Mesothelial cell of epicardium (in vitro differentiated cells): ENCODE results near the gene CLASP1. TPM values are rescaled to one million over a fixed set of nuclear protein-coding genes. Genes with fewer than 3 reads are reported as not detected.

ENCODE experiments used
- DNase-seq, 2 experiments: peaks; one replicate each; pipeline ENCODE4 v3.0.0; 2021; ENCODE audit warnings: low spot score in 2 of 2; ENCODE audit not compliant: unreplicated experiment in 2 of 2
- H3K27ac Mint-ChIP-seq: 2 replicates; pipeline ENCODE4 v1.8.0; 2021; ENCODE audit warnings: mixed read lengths
- H3K27me3 Mint-ChIP-seq: 2 replicates; pipeline ENCODE4 v1.8.0; 2021; ENCODE audit warnings: low read depth, mixed read lengths
- H3K36me3 Mint-ChIP-seq: 2 replicates; pipeline ENCODE4 v1.8.0; 2021; ENCODE audit warnings: mixed read lengths
- H3K4me1 Mint-ChIP-seq: 2 replicates; pipeline ENCODE4 v1.8.0; 2021; ENCODE audit warnings: mixed read lengths
- H3K4me3 Mint-ChIP-seq: 2 replicates; pipeline ENCODE4 v1.8.0; 2021; ENCODE audit warnings: mild to moderate bottlenecking, moderate library complexity, mixed read lengths
- H3K9me3 Mint-ChIP-seq: 2 replicates; pipeline ENCODE4 v1.8.0; 2021; ENCODE audit warnings: mixed read lengths
- CTCF ChIP-seq: fragments of 200-600 bp; sonication (generic); IDR thresholded peaks from one replicate; pipeline ENCODE4 v1.5.0; 2021; ENCODE audit warnings: antibody characterized with exemption; ENCODE audit not compliant: unreplicated experiment
- total RNA-seq: library from RNA; stranded (reverse); gene quantifications from 3 replicates; pipeline ENCODE4 v1.2.1, GENCODE V29; 2021

The CLASP1 gene
- total RNA-seq, 1 donor from 2014 or later = 99.8 TPM

- Mint-ChIP-seq H3K36me3 (peaks cover 14% of the 10 kb centered on the region), H3K9me3 (peaks cover 9% of the 10 kb centered on the region), H3K27me3 (no peaks in the 10 kb centered on the region), H3K4me3 (no peak overlapping the region), H3K27ac (no peak overlapping the region), H3K4me1 (no peaks in the 10 kb centered on the region)
- TF ChIP-seq CTCF = no peak
- DNase-seq = no peak
Observed at GRCh38 chr2:121626777-121627524, 22.3 kb downstream of the CLASP1 start.

- Mint-ChIP-seq H3K4me1 (no peaks in the 10 kb centered on the region), H3K27me3 (no peaks in the 10 kb centered on the region), H3K4me3 (no peak overlapping the region), H3K9me3 (peaks cover 9% of the 10 kb centered on the region), H3K27ac (no peak overlapping the region), H3K36me3 (peaks cover 14% of the 10 kb centered on the region)
- no peak for TF ChIP-seq CTCF
- DNase-seq = no peak
Observed at GRCh38 chr2:121625953-121626352, 23.3 kb downstream of the CLASP1 start.

- DNase-seq = no peak
- no peak overlapping the region for H3K4me3 Mint-ChIP-seq
- no peak for TF ChIP-seq CTCF
- H3K27me3 Mint-ChIP-seq = no peaks in the 10 kb centered on the region
- peaks cover 8% of the 10 kb centered on the region for H3K4me1 Mint-ChIP-seq
- no peaks in the 10 kb centered on the region for H3K9me3 Mint-ChIP-seq
- H3K27ac Mint-ChIP-seq = no peak overlapping the region
- H3K36me3 Mint-ChIP-seq = peaks cover 5% of the 10 kb centered on the region
Observed at GRCh38 chr2:121617042-121617599, 32.1 kb downstream of the CLASP1 start.

GRCh38 chr2:121613774-121614173 is 35.5 kb downstream of the CLASP1 start:
- no peak overlapping the region for H3K27ac Mint-ChIP-seq
- no peaks in the 10 kb centered on the region for H3K9me3 Mint-ChIP-seq
- no peaks in the 10 kb centered on the region for H3K27me3 Mint-ChIP-seq
- H3K4me1 Mint-ChIP-seq = peaks cover 6% of the 10 kb centered on the region
- H3K36me3 Mint-ChIP-seq = peaks cover 5% of the 10 kb centered on the region
- TF ChIP-seq CTCF = no peak
- no peak for DNase-seq
- H3K4me3 Mint-ChIP-seq = no peak overlapping the region

GRCh38 chr2:121613152-121613551 is 36.1 kb downstream of the CLASP1 start:
- no peak for TF ChIP-seq CTCF
- Mint-ChIP-seq H3K4me1 (peaks cover 6% of the 10 kb centered on the region), H3K9me3 (no peaks in the 10 kb centered on the region), H3K27me3 (no peaks in the 10 kb centered on the region), H3K4me3 (no peak overlapping the region), H3K36me3 (peaks cover 5% of the 10 kb centered on the region), H3K27ac (no peak overlapping the region)
- DNase-seq = no peak
